ENCODE measurements around the gene FDX2. TPM values are rescaled to one million over a fixed set of nuclear protein-coding genes. Genes with fewer than 3 reads are reported as not detected.
A peak's percentile ranks its signal among the peaks of the same experiment; 100 is the strongest.

The FDX2 gene
- total and polyA plus RNA-seq, 9 donors = 2.5 to 23.6 (median 13.2) TPM

DNA sequence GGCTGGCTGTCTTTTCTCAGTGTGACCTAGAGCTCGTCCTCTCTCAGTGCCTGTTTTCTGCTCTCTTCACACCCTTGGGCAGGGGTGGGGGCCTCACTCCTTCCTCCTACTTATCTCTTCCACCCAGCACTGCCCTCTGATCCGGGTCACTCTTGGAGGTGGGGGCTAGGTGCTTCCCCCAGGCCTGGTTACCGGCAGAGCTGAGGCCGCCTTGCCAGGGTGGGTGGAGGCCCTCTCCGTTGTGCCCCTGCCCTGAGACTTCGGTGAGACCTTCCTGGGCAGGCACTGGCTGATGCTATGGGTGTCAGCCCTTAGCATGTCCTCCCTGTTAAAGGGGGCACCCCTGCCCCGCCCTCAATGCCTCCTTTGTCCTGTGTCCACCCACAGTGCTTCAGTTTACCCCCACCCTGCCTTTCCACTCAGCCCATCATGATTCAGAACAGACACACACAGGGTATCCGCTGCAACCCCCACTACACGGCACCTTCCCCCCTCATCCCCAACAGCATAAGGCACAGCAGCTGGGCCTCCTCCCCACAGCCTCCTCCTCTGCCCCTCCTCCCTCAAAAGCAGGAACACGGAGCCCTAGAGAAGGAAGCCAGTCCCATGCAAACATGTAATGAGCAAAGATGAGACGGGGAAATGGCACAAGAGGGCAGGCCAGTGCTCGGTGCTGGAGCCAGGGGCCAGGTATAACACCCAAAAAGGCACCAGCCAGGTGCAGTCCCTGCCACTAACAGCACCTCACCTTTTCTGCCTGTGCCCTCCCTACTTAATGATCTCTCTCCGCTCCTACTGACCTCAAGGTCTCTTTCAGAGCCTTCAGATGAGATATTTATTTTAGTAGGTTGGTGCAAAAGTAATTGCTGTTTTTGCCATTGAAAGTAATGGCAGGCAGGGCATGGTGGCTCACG, 16.0 kb downstream of the FDX2 start:
- H3K4me3 ChIP-seq = no peak overlapping the region
- TF ChIP-seq POLR2A (IDR thresholded peaks at IDR 0.05) = no peak
- TF ChIP-seq EP300 (IDR thresholded peaks at IDR 0.05) = no peak
- TF ChIP-seq CTCF (IDR thresholded peaks at IDR 0.05) = no peak
- H3K27ac ChIP-seq = no peak overlapping the region
- H3K4me1 ChIP-seq (ENCODE audit: insufficient read depth) = peaks cover 5% of the 10 kb centered on the region
- no peaks in the 10 kb centered on the region for H3K36me3 ChIP-seq
- H3K27me3 ChIP-seq = no peaks in the 10 kb centered on the region
- no peaks in the 10 kb centered on the region for H3K9me3 ChIP-seq
- 38 to 47% (median 43%) methylated on average over 14 of the region's 14 CpGs for WGBS, 3 donors
- intact Hi-C loops (cut with DNase I) = no loop called here
- no peak for DNase-seq

DNA sequence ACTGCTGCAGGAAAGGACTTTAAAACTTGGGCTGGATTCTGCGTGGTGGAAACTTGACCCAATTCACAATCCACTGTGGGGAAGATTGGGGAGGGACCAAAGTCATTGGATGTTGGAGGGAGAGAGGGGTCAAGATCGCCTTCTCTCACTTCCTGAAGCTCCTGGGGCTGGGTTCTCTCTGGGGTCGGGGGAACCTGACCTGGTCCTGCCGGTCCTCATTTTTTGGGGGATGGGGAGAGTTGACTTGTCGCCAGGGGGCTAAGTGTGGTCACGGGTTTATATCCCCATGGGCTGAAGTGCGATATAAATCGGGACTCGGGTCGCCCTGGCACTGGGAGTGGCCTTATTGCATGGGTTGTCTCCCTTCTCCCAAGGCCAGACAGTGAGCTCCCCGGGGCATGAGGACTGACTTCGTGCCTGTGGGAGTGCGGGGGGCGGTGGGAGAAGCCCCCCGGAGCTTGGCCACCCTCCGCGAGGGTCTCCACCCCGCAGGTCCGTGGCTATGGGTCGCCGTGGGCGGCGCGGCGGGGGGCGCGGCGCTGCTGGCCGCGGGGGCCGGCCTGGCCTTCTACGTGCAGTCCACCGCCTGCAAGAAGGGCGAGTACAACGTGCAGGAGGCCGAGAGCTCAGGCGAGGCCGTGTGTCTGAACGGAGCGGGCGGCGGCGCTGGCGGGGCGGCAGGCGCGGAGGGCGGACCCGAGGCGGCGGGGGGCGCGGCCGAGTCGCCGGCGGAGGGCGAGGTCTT, 19.8 kb downstream of the FDX2 start:
- Histone ChIP-seq H3K4me1 (ENCODE audit: insufficient read depth) (peaks cover 12% of the 10 kb centered on the region), H3K27me3 (peaks cover 6% of the 10 kb centered on the region), H3K9me3 (no peaks in the 10 kb centered on the region), H3K27ac (no peak overlapping the region), H3K4me3 (no peak overlapping the region), H3K36me3 (no peaks in the 10 kb centered on the region)
- no peak for DNase-seq
- WGBS, 3 donors = 1 to 8% (median 2%) methylated on average over 42 to 58 of the region's 58 CpGs
- intact Hi-C loops (cut with DNase I) = no loop called here
- TF ChIP-seq CTCF (IDR thresholded peaks at IDR 0.05) (no peak), EP300 (IDR thresholded peaks at IDR 0.05) (no peak)

DNA sequence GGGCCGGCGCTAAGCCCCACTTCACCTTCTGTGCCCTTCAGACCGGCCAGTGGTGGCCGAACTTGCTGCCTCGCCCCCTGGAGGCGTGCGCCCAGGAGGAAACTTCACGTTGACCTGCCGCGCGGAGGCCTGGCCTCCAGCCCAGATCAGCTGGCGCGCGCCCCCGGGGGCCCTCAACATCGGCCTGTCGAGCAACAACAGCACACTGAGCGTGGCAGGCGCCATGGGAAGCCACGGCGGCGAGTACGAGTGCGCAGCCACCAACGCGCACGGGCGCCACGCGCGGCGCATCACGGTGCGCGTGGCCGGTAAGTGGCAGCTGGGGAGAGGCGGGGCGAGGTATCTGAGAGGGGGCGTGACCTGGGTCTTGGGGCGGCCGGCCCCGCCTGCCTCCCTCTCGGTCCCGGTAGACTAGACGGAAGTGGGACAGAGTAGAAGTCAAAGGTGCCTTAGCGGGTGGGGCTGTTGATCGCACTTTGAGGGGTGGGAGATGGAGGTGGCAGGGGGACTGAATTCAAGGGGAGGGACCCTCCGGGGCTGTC, 20.4 kb downstream of the FDX2 start:
- DNase-seq = peak in 1 of 5 donors; percentile 59
- 1 to 3% (median 2%) methylated on average over 47 to 48 of the region's 48 CpGs for WGBS, 3 donors
- intact Hi-C loops (cut with DNase I) = no loop called here
- no peak for TF ChIP-seq POLR2A (IDR thresholded peaks at IDR 0.05)
- TF ChIP-seq CTCF (IDR thresholded peaks at IDR 0.05) = no peak
- no peak for TF ChIP-seq EP300 (IDR thresholded peaks at IDR 0.05)
- no peak overlapping the region for H3K27ac ChIP-seq
- H3K36me3 ChIP-seq = no peaks in the 10 kb centered on the region
- H3K4me3 ChIP-seq = no peak overlapping the region
- H3K4me1 ChIP-seq (ENCODE audit: insufficient read depth) = peaks cover 13% of the 10 kb centered on the region
- peaks cover 6% of the 10 kb centered on the region for H3K27me3 ChIP-seq
- no peaks in the 10 kb centered on the region for H3K9me3 ChIP-seq

GRCh38 chr19:10294368-10294697, 21.5 kb downstream of the FDX2 start:
- no peak for DNase-seq
- H3K36me3 ChIP-seq = no peaks in the 10 kb centered on the region
- WGBS, 3 donors = 7 to 42% (median 22%) methylated on average over 14 to 25 of the region's 25 CpGs
- H3K4me1 ChIP-seq (ENCODE audit: insufficient read depth) = peaks cover 15% of the 10 kb centered on the region
- no peak for TF ChIP-seq EP300 (IDR thresholded peaks at IDR 0.05)
- no peak for TF ChIP-seq POLR2A (IDR thresholded peaks at IDR 0.05)
- TF ChIP-seq CTCF (IDR thresholded peaks at IDR 0.05) = no peak
- no peak overlapping the region for H3K27ac ChIP-seq
- intact Hi-C loops (cut with DNase I) = no loop called here
- H3K4me3 ChIP-seq = no peak overlapping the region
- H3K9me3 ChIP-seq = no peaks in the 10 kb centered on the region
- peaks cover 6% of the 10 kb centered on the region for H3K27me3 ChIP-seq

Data from ovary (tissue), 9 donors.